GM13976 (cell line): ENCODE measurements around the gene RANGRF.
"Not testable (repeated sequence)": the region's sequence is repeated elsewhere in the genome, so short reads cannot be mapped to it uniquely, and the experiment has no call there.

Source experiments
- DNase-seq: peaks from one replicate; pipeline ENCODE4 v3.0.0; 2012; ENCODE audit warnings: low spot score
- in situ Hi-C: fragments of 300-500 bp; cut with MboI; formaldehyde crosslinking; loops from one replicate; pipeline ENCODE4 v1.12.0; 2022; ENCODE audit warnings: low sequenced_read_pairs, mixed read lengths, inconsistent platforms; ENCODE audit not compliant: unreplicated experiment
- TF ChIP-seq, protein P1 (sequence below): IDR thresholded peaks from 2 replicates; pipeline ENCODE4 v1.5.1; 2012; ENCODE audit warnings: borderline replicate concordance, mild to moderate bottlenecking; ENCODE audit not compliant: insufficient read depth; ENCODE audit errors: extremely low read depth, missing control alignments, control extremely low read depth

Gene RANGRF

GRCh38 chr17:8288336-8289102 is at the start of gene RANGRF:
Gene RANGRF (plus strand): TSS chr17:8288670. CDS start chr17:8288789, 119 bp downstream.
- peak; percentile 95 for DNase-seq
- in situ Hi-C loops: no loop called here
- TF ChIP-seq, protein P1, sequence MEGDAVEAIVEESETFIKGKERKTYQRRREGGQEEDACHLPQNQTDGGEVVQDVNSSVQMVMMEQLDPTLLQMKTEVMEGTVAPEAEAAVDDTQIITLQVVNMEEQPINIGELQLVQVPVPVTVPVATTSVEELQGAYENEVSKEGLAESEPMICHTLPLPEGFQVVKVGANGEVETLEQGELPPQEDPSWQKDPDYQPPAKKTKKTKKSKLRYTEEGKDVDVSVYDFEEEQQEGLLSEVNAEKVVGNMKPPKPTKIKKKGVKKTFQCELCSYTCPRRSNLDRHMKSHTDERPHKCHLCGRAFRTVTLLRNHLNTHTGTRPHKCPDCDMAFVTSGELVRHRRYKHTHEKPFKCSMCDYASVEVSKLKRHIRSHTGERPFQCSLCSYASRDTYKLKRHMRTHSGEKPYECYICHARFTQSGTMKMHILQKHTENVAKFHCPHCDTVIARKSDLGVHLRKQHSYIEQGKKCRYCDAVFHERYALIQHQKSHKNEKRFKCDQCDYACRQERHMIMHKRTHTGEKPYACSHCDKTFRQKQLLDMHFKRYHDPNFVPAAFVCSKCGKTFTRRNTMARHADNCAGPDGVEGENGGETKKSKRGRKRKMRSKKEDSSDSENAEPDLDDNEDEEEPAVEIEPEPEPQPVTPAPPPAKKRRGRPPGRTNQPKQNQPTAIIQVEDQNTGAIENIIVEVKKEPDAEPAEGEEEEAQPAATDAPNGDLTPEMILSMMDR: no peak

GRCh38 chr17:8243827-8244226 is 44.6 kb upstream of the RANGRF start:
- no peak for DNase-seq
- in situ Hi-C loops: no loop called here

DNA sequence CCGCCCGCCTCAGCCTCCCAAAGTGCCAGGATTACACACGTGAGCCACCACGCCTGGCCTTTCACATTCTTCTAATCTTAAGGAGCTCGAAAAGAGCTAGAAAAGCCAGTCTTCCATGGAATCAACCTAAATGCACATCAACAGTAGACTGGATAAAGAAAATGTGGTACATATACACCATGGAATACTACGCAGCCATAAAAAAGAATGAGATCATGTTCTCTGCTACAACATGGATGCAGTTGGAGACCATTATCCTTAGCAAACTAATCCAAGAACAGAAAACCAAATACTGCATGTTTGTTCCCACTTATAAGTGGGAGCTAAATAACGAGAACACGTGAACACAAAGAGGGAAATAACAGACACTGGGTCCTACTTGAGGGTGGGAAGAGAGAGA is 43.7 kb upstream of the RANGRF start:
- TF ChIP-seq, protein P1: no peak
- DNase-seq: no peak
- in situ Hi-C loops: no loop called here

More at GRCh38 chr17:8243827-8244226, 44.6 kb upstream of the RANGRF start:
- TF ChIP-seq, protein P1: no peak

DNA sequence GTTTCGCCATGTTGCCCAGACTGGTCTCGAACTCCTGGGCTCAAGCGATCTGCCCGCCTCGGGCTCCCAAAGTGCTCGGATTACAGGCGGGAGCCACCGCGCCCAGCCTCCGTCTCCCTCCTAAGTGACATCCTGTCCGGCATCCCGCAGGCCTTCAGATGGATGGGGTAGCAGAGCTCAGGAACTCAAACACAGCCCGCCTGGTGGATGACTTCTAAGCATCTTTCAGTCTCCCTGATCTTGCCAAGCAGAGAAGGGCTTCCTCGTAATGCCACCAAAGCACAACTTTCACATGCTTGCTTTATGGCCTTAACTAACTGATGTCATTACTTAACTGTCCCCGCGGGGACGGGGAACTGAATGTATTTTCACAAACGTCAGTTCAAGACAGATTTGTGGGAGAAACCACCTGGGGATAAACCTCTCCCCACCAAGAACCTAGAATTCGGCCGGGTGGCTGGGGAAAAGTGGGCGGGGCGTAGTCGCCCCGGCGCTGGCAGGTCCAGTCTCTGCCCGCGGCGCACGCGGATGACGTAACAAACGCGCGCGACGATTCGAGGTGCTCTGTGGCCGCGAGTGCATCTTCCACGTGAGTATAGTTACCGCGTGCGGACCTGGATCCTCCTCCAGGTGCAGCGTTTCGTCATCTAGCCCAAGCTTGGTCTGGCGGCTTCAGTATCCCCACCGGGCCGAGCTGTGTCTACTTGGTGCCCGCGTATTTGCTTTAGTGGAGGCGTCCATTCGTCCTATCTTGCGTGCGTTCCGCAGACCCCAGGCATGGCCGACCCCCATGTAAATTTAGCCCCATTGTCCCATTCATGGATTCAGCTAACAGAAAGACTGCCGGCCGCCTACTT is 39.5 kb upstream of the RANGRF start, which contains the start of gene PFAS:
Gene PFAS, plus strand, starts transcription at position 539 of the 857 bp plus-strand sequence. CDS start 4,649 bp downstream, outside the sequence.
- in situ Hi-C loops: no loop called here
- peak; percentile 95 for DNase-seq
- TF ChIP-seq, protein P1: no peak

DNA sequence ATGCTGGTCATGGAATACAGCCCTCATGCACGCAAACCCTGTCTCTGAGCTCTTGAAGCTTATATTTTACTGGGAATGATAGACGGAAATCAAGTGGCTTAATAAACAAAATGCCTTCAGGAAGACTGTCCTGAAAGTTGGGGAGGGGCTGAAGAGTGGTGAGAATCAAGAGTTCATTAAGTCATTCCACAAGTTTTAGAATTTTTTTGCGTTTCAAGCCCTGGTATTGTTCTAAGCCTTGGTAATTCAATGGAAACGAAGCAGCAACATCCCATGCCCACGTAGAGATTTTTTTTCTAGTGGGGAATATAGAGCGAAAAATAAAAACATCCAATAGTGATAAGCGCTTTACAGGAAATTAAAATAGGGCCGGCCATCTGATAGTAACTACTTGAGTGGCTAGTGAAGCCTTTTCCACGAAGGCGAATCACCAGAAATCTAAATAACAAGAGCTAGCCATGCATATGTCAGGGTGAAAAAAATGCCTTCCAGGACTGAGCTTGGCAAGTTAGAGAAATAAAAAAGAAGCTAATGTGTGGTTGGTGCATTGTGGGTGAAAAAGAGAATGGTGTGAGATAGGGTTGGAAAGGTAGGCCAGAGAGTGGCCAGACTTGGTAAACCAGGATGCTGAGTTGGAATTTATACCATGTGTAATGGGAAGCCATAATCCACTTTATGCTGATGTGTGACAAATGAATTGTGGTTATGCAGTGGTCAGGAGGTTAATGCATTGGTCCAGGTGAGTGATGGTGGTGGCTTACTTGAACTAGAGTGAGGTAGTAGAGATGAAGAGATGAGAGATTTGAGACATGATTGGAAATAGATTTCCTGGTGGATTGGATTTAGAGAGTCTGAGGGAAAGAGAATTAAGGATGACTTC is 38.6 kb upstream of the RANGRF start:
- in situ Hi-C loops: no loop called here
- DNase-seq: no peak

GRCh38 chr17:8251411-8251810 is 37.1 kb upstream of the RANGRF start:
- DNase-seq, in situ Hi-C loops: not testable (repeated sequence)

More for the DNA sequence above, 38.6 kb upstream of the RANGRF start:
- TF ChIP-seq, protein P1: no peak
